Immature natural killer cell (primary cell): ENCODE results near the gene CPD. TPM values are rescaled to one million over a fixed set of nuclear protein-coding genes. Genes with fewer than 3 reads are reported as not detected.

ENCODE experiments used
- DNase-seq, 3 donors: peaks; one replicate each; pipeline ENCODE4 v3.0.0; 2022; ENCODE audit warnings: mixed read lengths in 1 of 3
- H3K27ac Mint-ChIP-seq, 6 donors: one replicate each; pipeline ENCODE4 v1.8.0; 2020; ENCODE audit warnings: mixed read lengths in 6 of 6, mild to moderate bottlenecking in 5 of 6, inconsistent platforms in 4 of 6, moderate library complexity in 3 of 6
- H3K27me3 Mint-ChIP-seq, 3 donors: one replicate each; pipeline ENCODE4 v1.8.0; 2020 to 2021; ENCODE audit warnings: low read depth in 3 of 3, mild to moderate bottlenecking in 3 of 3, mixed read lengths in 3 of 3, moderate library complexity in 3 of 3, inconsistent platforms in 1 of 3
- H3K36me3 Mint-ChIP-seq, 3 donors: one replicate each; pipeline ENCODE4 v1.8.0; 2020; ENCODE audit warnings: mixed read lengths in 3 of 3, inconsistent platforms in 2 of 3, mild to moderate bottlenecking in 2 of 3
- H3K4me1 Mint-ChIP-seq, 2 donors: one replicate each; pipeline ENCODE4 v1.8.0; 2020; ENCODE audit warnings: inconsistent platforms in 2 of 2, mild to moderate bottlenecking in 2 of 2, mixed read lengths in 2 of 2, moderate library complexity in 1 of 2
- H3K4me3 Mint-ChIP-seq, 5 donors: one replicate each; pipeline ENCODE4 v1.8.0; 2020; ENCODE audit warnings: mild to moderate bottlenecking in 5 of 5, mixed read lengths in 5 of 5, inconsistent platforms in 3 of 5, moderate library complexity in 3 of 5
- H3K9me3 Mint-ChIP-seq, 6 donors: one replicate each; pipeline ENCODE4 v1.8.0; 2020; ENCODE audit warnings: mild to moderate bottlenecking in 6 of 6, mixed read lengths in 6 of 6, inconsistent platforms in 4 of 6, moderate library complexity in 3 of 6
- polyA plus RNA-seq, 3 donors: library from polyadenylated mRNA; unstranded; fragments of 300-500 nt; fragmentation: Illumina TruSeq; gene quantifications; one replicate each; pipeline ENCODE4 v1.2.3, GENCODE V29; 2021

CPD gene
- polyA plus RNA-seq, 3 donors from 2014 or later, result 22.0 to 37.4 (median 24.8) TPM

DNA sequence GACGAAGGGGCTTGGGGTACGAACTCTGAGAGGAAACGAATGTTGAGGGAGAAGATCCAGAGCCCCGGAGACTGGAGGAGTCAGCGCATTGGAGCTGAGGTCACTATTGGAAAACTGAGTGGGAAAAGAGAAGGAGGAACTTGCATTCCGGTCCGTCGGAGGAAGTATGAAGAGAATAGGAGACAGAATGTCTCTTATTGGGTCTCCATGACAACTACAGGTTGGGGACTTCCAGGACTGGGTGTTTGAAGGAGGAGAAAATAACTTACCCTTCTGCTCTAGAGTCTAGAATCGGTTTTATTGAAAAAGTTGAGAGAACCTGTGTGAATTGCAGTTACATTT is 99.0 kb downstream of the CPD start:
- Mint-ChIP-seq H3K4me1 (peaks cover 29 to 55% of the 10 kb centered on the region in 2 donors), H3K9me3 (no peaks in the 10 kb centered on the region), H3K27me3 (peaks cover 4 to 6% (median 5%) of the 10 kb centered on the region in 3 donors), H3K36me3 (peaks cover 1 to 7% (median 7%) of the 10 kb centered on the region in 3 donors), H3K27ac (peak overlapping the region; percentile 93 to 99 (median 98)), H3K4me3 (peak overlapping the region; percentile 95 to 99 (median 98))
- peak; percentile 12 to 19 (median 15) for DNase-seq

DNA sequence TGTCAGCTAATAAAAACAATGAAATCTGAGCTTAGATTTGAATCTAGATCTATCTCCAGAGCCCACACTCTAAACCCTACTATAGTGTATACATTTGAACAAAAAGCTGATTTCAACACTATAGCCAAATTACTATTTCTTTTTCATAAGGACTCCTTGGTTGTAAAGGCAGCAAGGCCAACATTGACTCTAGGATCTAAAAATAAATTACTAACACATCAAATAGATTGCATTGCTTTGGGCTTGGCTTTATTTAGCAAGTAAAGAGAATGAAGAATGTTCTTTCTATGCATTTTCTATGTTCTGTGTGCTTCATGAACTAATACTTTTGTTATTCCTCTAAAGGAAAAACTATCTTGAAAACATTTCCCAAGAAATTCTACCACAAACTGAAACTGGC is 103.8 kb downstream of the CPD start:
- H3K4me1 Mint-ChIP-seq, result peaks cover 13 to 46% of the 10 kb centered on the region in 2 donors
- H3K9me3 Mint-ChIP-seq, result no peaks in the 10 kb centered on the region
- H3K36me3 Mint-ChIP-seq, result peaks cover 27 to 39% (median 29%) of the 10 kb centered on the region in 3 donors
- DNase-seq, result no peak
- no peak overlapping the region for H3K4me3 Mint-ChIP-seq
- no peak overlapping the region for H3K27ac Mint-ChIP-seq
- H3K27me3 Mint-ChIP-seq, result peaks cover 0 to 2% (median 0%) of the 10 kb centered on the region in 3 donors

DNA sequence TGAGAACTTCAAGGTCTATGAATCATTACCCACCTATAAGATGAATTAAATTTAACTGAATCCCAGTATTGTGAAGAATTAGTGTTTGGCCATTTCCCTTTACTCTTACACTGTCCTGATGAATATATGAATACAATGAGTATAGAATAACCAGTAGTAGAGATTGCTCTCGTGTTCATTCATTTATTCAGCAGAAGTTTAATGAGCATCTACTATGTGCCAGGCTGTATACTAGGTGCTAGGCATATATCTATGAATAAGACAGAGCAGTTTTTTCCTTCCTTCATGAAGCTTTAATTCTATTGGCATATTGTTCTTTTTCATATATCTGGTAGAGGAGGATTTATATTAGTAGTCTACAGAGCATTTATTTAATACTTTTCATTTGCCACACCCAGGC is 104.4 kb downstream of the CPD start:
- Mint-ChIP-seq H3K4me1 (peaks cover 7 to 40% of the 10 kb centered on the region in 2 donors), H3K9me3 (no peaks in the 10 kb centered on the region), H3K27me3 (no peaks in the 10 kb centered on the region), H3K36me3 (peaks cover 27 to 39% (median 29%) of the 10 kb centered on the region in 3 donors), H3K27ac (no peak overlapping the region), H3K4me3 (no peak overlapping the region)
- no peak for DNase-seq

DNA sequence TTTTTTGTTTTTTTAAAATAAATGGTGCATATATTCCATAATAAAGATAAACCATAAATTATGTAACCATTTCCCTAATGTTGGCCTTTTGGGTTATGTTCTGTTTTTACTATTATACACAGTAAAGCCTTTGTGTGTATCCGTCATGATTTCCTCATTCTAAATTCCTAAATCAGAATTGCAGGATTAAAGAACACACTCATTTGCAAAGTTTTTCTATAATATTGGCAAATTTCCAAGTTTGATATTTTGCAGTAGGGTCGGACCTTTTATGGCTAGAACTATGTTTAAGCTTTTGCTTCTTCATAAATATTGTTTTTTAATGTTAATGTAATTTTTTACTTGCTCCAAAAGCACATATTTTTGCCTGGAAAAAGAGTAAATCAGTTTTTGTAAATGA is 115.1 kb downstream of the CPD start:
- no peaks in the 10 kb centered on the region for H3K9me3 Mint-ChIP-seq
- no peak for DNase-seq
- peaks cover 0 to 2% (median 0%) of the 10 kb centered on the region in 3 donors for H3K27me3 Mint-ChIP-seq
- H3K27ac Mint-ChIP-seq, result no peak overlapping the region
- peaks cover 0 to 6% of the 10 kb centered on the region in 2 donors for H3K4me1 Mint-ChIP-seq
- no peak overlapping the region for H3K4me3 Mint-ChIP-seq
- H3K36me3 Mint-ChIP-seq, result peaks cover 25 to 50% (median 32%) of the 10 kb centered on the region in 3 donors

DNA sequence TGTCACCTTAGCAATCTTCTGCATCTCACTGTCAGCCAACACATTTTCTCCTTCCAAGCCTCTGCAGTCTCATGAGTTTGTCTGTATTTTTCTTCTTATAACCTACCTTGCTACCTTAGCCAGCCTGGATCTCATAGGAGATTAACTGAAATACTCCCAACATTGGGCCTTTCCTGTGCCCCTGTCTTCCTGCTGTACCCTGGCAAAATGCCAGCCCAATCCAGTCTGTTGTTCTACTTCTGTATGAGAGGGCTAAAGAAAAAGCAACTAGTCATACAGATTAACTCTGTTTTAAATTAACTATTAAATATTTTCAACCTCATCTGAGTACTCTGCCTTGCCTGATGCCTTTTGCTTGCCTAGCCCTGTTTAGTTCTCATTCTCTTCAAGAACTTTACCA is 116.9 kb downstream of the CPD start:
- Mint-ChIP-seq H3K4me3 (no peak overlapping the region), H3K4me1 (peaks cover 3 to 11% of the 10 kb centered on the region in 2 donors), H3K27me3 (peaks cover 0 to 2% (median 0%) of the 10 kb centered on the region in 3 donors), H3K9me3 (no peaks in the 10 kb centered on the region), H3K27ac (peak overlapping the region in 1 of 6 donors; percentile 6), H3K36me3 (peaks cover 21 to 53% (median 30%) of the 10 kb centered on the region in 3 donors)
- DNase-seq, result no peak

DNA sequence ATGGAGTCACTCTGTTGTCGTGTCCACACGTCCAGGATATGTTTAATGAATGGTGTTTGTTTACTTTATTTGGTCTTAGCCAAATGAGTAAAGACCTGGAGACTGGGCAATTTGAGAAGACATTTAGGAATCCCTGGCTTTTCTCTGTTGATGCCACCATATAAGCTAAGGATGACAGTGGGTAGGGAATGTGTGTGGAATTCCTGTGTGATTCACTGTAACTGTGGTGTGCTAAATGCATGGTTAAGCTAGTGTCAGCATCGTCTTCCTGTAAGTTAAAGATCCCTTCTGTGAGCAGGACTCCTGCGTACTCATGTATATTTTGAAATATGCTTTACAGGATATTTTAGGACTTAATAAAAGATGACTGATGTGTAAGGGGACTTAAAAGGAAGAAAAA is 124.8 kb downstream of the CPD start:
- Mint-ChIP-seq H3K4me3 (no peak overlapping the region), H3K27ac (no peak overlapping the region), H3K36me3 (peaks cover 3 to 32% (median 12%) of the 10 kb centered on the region in 3 donors), H3K4me1 (peaks cover 3 to 13% of the 10 kb centered on the region in 2 donors), H3K9me3 (no peaks in the 10 kb centered on the region), H3K27me3 (no peaks in the 10 kb centered on the region)
- no peak for DNase-seq

DNA sequence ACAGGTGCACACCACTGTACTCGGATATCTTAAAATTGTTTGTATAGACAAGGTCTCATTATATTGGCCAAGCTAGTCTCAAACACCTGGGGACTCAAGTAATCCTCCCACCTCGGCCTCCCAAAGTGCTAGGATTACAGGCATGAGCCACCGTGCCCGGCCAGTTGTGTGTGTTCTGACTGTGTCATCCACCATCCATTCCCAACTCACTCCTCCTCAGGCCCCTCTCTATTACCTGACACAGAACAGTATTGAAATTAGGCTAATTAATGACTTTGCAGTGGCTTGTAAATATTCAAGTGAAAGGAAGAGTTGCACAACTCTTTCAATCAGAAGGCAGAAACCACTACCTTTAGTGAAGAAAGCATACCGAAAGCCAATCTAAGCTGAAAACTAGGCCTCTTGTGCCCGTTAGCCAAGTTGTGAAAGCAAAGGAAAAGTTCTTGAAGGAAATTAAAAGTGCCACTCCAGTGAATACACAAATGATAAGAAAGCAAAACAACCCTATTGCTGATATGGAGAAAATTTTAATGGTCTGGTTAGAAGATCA is 127.2 kb downstream of the CPD start:
- Mint-ChIP-seq H3K4me3 (no peak overlapping the region), H3K27ac (peak overlapping the region in 1 of 6 donors; percentile 12), H3K4me1 (peaks cover 0 to 6% of the 10 kb centered on the region in 2 donors), H3K9me3 (no peaks in the 10 kb centered on the region), H3K27me3 (no peaks in the 10 kb centered on the region), H3K36me3 (peaks cover 3 to 24% (median 7%) of the 10 kb centered on the region in 3 donors)
- DNase-seq, result no peak

DNA sequence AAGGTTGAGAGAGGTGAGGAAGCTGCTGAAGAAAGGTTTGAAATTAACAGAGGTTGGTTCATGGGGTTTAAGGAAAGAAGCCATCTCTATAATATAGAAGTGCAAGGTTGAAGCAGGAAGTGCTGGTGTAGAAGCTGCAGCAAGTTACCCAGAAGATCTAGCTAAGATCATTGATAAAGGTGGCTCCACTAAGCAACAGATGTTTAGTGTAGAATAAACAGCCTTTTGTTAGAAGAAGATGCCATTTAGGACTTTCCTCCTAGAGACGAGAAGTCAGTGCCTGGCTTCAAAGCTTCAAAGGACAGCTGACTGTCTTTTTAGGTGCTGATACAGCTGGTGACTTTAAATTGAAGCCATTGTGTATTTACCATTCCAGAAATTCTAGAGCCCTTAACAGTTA is 127.8 kb downstream of the CPD start:
- Mint-ChIP-seq H3K4me1 (peaks cover 0 to 6% of the 10 kb centered on the region in 2 donors), H3K9me3 (no peaks in the 10 kb centered on the region), H3K27me3 (no peaks in the 10 kb centered on the region), H3K4me3 (no peak overlapping the region), H3K36me3 (peaks cover 0 to 20% (median 7%) of the 10 kb centered on the region in 3 donors), H3K27ac (peak overlapping the region in 2 of 6 donors; percentile 12 to 56)
- DNase-seq, result no peak

DNA sequence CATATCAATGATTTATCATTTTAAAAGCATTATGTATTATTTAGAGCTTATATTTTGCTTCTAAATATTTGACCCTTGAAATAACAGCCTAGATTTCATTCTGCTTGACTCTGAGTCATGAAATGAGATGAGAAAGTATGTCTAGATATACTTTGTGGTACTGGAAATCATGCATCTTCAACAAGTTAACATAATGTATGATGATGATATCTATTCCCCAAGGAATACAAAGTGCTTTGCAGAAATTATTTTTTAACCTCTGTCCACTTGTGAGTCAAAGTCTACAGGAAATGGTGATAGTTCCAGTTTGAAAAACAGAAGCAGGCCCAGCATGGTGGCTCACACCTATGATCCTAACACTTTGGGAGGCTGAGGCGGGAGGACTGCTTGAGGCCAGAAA is 134.6 kb downstream of the CPD start:
- Mint-ChIP-seq H3K9me3 (no peaks in the 10 kb centered on the region), H3K27ac (no peak overlapping the region), H3K4me1 (peaks cover 2 to 7% of the 10 kb centered on the region in 2 donors), H3K36me3 (peaks cover 2 to 28% (median 7%) of the 10 kb centered on the region in 3 donors), H3K4me3 (no peak overlapping the region), H3K27me3 (no peaks in the 10 kb centered on the region)
- DNase-seq, result no peak

DNA sequence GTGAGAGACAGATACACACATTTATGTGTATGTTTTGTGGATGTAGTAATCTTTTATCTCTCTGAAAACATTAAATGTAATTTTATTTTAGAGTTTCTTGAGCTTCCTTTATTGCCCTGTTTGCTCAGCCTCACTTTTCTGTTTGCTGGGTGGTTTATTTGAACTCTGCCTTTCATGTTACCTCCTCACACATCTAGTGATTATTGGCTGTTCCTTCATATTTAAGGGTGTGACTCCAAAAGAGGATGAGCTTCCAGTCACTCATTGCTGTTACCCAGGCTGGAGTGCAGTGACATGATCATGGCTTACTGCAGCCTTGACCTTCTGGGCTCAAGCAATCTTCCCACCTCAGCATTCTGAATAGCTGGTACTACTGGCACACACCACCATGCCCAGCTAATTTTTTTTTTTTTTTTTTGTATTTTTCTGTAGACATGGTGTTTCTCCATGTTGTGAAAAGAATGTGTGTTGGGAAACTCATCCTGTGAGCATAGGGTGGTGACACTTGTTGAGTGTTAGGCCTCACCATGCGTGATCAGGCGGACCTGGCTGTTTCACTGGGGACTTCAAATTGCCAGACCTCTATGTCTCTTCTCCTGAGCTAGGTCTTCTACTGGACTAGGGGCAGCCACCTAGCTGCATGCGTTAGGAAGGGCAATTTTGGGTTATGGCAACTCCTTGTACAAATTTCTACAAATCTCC is 136.3 kb downstream of the CPD start:
- no peak for DNase-seq
- H3K4me3 Mint-ChIP-seq, result no peak overlapping the region
- peaks cover 8 to 31% (median 12%) of the 10 kb centered on the region in 3 donors for H3K36me3 Mint-ChIP-seq
- no peaks in the 10 kb centered on the region for H3K27me3 Mint-ChIP-seq
- H3K27ac Mint-ChIP-seq, result no peak overlapping the region
- H3K9me3 Mint-ChIP-seq, result no peaks in the 10 kb centered on the region
- H3K4me1 Mint-ChIP-seq, result peaks cover 2 to 7% of the 10 kb centered on the region in 2 donors

DNA sequence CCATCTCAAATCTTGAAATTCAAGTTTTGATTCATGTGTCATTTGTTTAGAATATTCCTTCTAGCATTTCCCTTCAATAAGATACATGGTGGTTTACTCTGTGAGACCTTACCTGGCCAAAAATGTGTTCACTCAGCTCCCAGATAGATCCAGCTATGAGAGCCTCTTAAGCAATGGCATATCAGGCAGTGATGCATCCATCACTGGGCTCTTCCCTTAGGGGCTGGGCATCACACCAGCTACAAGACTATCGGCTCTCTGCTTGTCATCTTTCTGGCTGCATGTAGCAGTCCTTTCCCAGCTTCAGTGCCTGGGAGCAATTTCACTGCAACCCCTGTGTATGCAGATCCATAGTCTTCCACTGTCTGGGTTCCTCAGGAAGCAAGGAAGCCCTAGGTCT is 139.1 kb downstream of the CPD start:
- Mint-ChIP-seq H3K4me3 (no peak overlapping the region), H3K27ac (peak overlapping the region in 1 of 6 donors; percentile 9), H3K9me3 (no peaks in the 10 kb centered on the region), H3K4me1 (peaks cover 2 to 7% of the 10 kb centered on the region in 2 donors), H3K27me3 (no peaks in the 10 kb centered on the region), H3K36me3 (peaks cover 11 to 49% (median 21%) of the 10 kb centered on the region in 3 donors)
- DNase-seq, result no peak

DNA sequence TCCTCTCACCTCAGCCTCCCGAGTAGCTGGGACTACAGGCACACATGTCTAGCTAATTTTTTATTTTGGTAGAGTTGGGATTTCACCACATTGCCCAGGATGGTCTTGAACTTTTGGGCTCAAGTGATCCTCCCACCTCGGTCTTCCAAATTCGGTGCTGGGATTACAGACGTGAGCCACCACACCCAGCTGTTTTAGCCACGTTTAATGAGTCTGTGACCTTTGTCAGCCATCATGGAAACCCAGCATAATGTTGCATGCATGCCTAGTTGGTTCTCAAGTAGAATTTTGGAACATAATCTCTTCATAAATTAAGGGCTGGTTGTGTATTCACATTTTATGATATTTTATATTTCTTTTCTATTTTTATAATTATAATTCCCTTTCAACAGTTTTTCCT is 140.4 kb downstream of the CPD start:
- Mint-ChIP-seq H3K27ac (no peak overlapping the region), H3K4me1 (peaks cover 2 to 7% of the 10 kb centered on the region in 2 donors), H3K27me3 (no peaks in the 10 kb centered on the region), H3K4me3 (no peak overlapping the region), H3K9me3 (no peaks in the 10 kb centered on the region), H3K36me3 (peaks cover 12 to 49% (median 23%) of the 10 kb centered on the region in 3 donors)
- DNase-seq, result no peak
